ENCODE measurements around the gene PDCD4. TPM values are rescaled to one million over a fixed set of nuclear protein-coding genes. Genes with fewer than 3 reads are reported as not detected.

Gene PDCD4
- total and polyA plus RNA-seq, 2 of the 8 experiments (the other 6 are each of a cell fraction or from before 2014, with no cell fraction given), result 3.3 to 26.8 TPM

GRCh38 chr10:110883924-110884323 is 12.2 kb downstream of the PDCD4 start:
- DNase-seq (ENCODE audit: low read depth in 1 of 2, low spot score in 2 of 2) (no peak), FAIRE-seq (no peak)
- H2BK20ac ChIP-seq (ENCODE audit: low read length), result no peak overlapping the region
- no peak overlapping the region for H2AK5ac ChIP-seq (ENCODE audit: low read depth, low read length)
- H3K14ac ChIP-seq (ENCODE audit: insufficient read length), result no peak overlapping the region
- peaks cover 0 to 22% (median 3%) of the 10 kb centered on the region in 4 experiments; a peak in 2 of 8 replicates for H3K36me3 ChIP-seq (ENCODE audit: control insufficient read depth in 2 of 4, insufficient read depth in 4 of 4, low read length in 3 of 4)
- H3K4ac ChIP-seq (replicated peaks; ENCODE audit: insufficient read length, low read depth, low read length), result no peak overlapping the region
- TF ChIP-seq RNF2 (IDR thresholded peaks at IDR 0.05; ENCODE audit: borderline replicate concordance, low read depth, low read length, missing control alignments, poor library complexity, severe bottlenecking) (no peak), USF2 (IDR thresholded peaks at IDR 0.05; ENCODE audit: low read length) (no peak), HDAC2 (IDR thresholded peaks at IDR 0.05; ENCODE audit: borderline replicate concordance in 1 of 2, low read depth in 2 of 2, low read length in 2 of 2) (no peak), RXRA (IDR thresholded peaks at IDR 0.05; ENCODE audit: insufficient read depth, low read depth, low read length) (no peak), CBX8 (IDR thresholded peaks at IDR 0.05; ENCODE audit: borderline replicate concordance, low read depth, low read length) (no peak), SP4 (IDR thresholded peaks at IDR 0.05; ENCODE audit: low read length) (no peak)
- no peaks in the 10 kb centered on the region for H3K4me1 ChIP-seq (replicated peaks in 1 of 4; ENCODE audit: control insufficient read depth in 3 of 4, insufficient read depth in 4 of 4, low read length in 3 of 4)
- no peaks in the 10 kb centered on the region for H3K23me2 ChIP-seq (ENCODE audit: low read depth, low read length)
- H3K9ac ChIP-seq (replicated peaks in 1 of 4; ENCODE audit: extremely low read depth in 1 of 4, low read depth in 3 of 4, low read length in 3 of 4), result no peak overlapping the region
- no peak overlapping the region for H2BK120ac ChIP-seq (replicated peaks; ENCODE audit: low read depth, low read length)
- ChIA-PET CTCF (ENCODE audit: partially characterized antibody) (interaction anchor here (2.6 kb wide), 1 partner anchor 10 kb away, joined by 9 read pairs; no protein-coding TSS in a partner anchor), POLR2A (ENCODE audit: partially characterized antibody) (interaction anchor here (0.6 to 1.2 kb wide), 2 partner anchors 17 to 51 kb away, joined by 3 read pairs; no protein-coding TSS in a partner anchor)
- H3K27me3 ChIP-seq (replicated peaks in 1 of 4; ENCODE audit: control insufficient read depth in 3 of 4, extremely low read depth in 1 of 4, insufficient read depth in 3 of 4, low read length in 3 of 4), result no peaks in the 10 kb centered on the region
- no peak overlapping the region for H3K27ac ChIP-seq (ENCODE audit: low read depth, low read length)
- H4K91ac ChIP-seq (replicated peaks; ENCODE audit: insufficient read length, low read length), result no peak overlapping the region
- H3K79me1 ChIP-seq (ENCODE audit: low read depth, low read length), result no peaks in the 10 kb centered on the region
- no peaks in the 10 kb centered on the region for H3K9me3 ChIP-seq (ENCODE audit: insufficient read depth in 2 of 2, low read depth in 1 of 2, low read length in 1 of 2)
- no peak overlapping the region for H4K5ac ChIP-seq (ENCODE audit: insufficient read length, low read depth, low read length)
- no peak overlapping the region for H4K8ac ChIP-seq (ENCODE audit: extremely low read depth, insufficient read depth, low read length)
- no peak overlapping the region for H3K4me3 ChIP-seq (ENCODE audit: extremely low read depth in 1 of 4, insufficient read depth in 2 of 4, low read depth in 3 of 4, low read length in 4 of 4)
- H3K4me2 ChIP-seq (ENCODE audit: insufficient read depth in 1 of 2, low read depth in 2 of 2, low read length in 2 of 2), result no peak overlapping the region
- H2BK12ac ChIP-seq (ENCODE audit: low read depth, low read length), result no peak overlapping the region
- H2BK5ac ChIP-seq (ENCODE audit: low read depth, low read length), result no peak overlapping the region
- H3K79me2 ChIP-seq (ENCODE audit: control insufficient read depth in 1 of 2, insufficient read depth in 2 of 2, low read length in 2 of 2), result no peaks in the 10 kb centered on the region
- H3K23ac ChIP-seq (ENCODE audit: insufficient read length), result no peak overlapping the region
- H3K18ac ChIP-seq (ENCODE audit: extremely low read depth, low read length), result no peak overlapping the region
- no peak overlapping the region for H3K56ac ChIP-seq (replicated peaks; ENCODE audit: insufficient read length, low read depth, low read length)
- H2AFZ ChIP-seq (ENCODE audit: low read length), result no peak overlapping the region
- peaks cover 0 to 2% of the 10 kb centered on the region in 2 experiments for H4K20me1 ChIP-seq (replicated peaks in 1 of 2; ENCODE audit: control insufficient read depth in 1 of 2, insufficient read depth in 2 of 2, low read length in 2 of 2)
- H2BK15ac ChIP-seq (ENCODE audit: low read length), result no peak overlapping the region
- WGBS, 2 experiments (ENCODE audit: extremely low coverage in 1 of 2, insufficient coverage in 1 of 2, insufficient read length in 1 of 2, insufficient replicate concordance in 2 of 2, low coverage in 1 of 2, low lambda C conversion rate in 2 of 2, missing lambda C conversion rate in 1 of 2), result 96% methylated on average over 10 of the region's 10 CpGs; no CpG with 5 or more reads in 1 of the 2 experiments
